GM19328 (cell line): Measurements from ENCODE around the gene PRPF31.
"Not testable (repeated sequence)": the region's sequence is repeated elsewhere in the genome, so short reads cannot be mapped to it uniquely, and the experiment has no call there.

Source experiments
- ATAC-seq: cut with Tn5 transposase; IDR thresholded peaks from one replicate; pipeline ENCODE4 v1.9.1; 2021; ENCODE audit warnings: mild to moderate bottlenecking, moderate library complexity; ENCODE audit not compliant: unreplicated experiment

The PRPF31 gene

GRCh38 chr19:54115109-54116063, at the start of gene PRPF31, which contains the start of gene TFPT:
Gene PRPF31, plus strand, starts transcription at chr19:54115754. Its CDS starts 2,525 bp downstream, at chr19:54118279.
Gene TFPT, minus strand, starts transcription at chr19:54115657. Its CDS starts 388 bp downstream, at chr19:54115269.
- ATAC-seq: peak; percentile 76

- ATAC-seq: no peak
Measured at GRCh38 chr19:54069470-54069869, 46.1 kb upstream of the PRPF31 start.

- ATAC-seq: no peak
Measured at GRCh38 chr19:54073829-54074228, 41.7 kb upstream of the PRPF31 start.

GRCh38 chr19:54074851-54075250, 40.7 kb upstream of the PRPF31 start:
- ATAC-seq: no peak

- ATAC-seq: no peak
Measured at GRCh38 chr19:54077334-54077733, 38.2 kb upstream of the PRPF31 start.

- no peak for ATAC-seq
Measured at GRCh38 chr19:54081032-54081431, 34.5 kb upstream of the PRPF31 start, which contains the start of gene TARM1. Gene TARM1, minus strand, starts transcription at chr19:54081365. Its CDS starts 25 bp downstream, at chr19:54081340.

- no peak for ATAC-seq
Measured at GRCh38 chr19:54084410-54084809, 31.1 kb upstream of the PRPF31 start.

- no peak for ATAC-seq
Measured at GRCh38 chr19:54094426-54095000, 21.0 kb upstream of the PRPF31 start.

- no peak for ATAC-seq
Measured at GRCh38 chr19:54095136-54095858, 20.3 kb upstream of the PRPF31 start.

- ATAC-seq: not testable (repeated sequence)
Measured at GRCh38 chr19:54095859-54096616, 19.5 kb upstream of the PRPF31 start.

- ATAC-seq: no peak
Measured at GRCh38 chr19:54096617-54097106, 18.9 kb upstream of the PRPF31 start.

GRCh38 chr19:54099190-54099902, 16.2 kb upstream of the PRPF31 start:
- ATAC-seq: no peak

- not testable (repeated sequence) for ATAC-seq
Measured at GRCh38 chr19:54099903-54100255, 15.7 kb upstream of the PRPF31 start.

- ATAC-seq: no peak
Measured at GRCh38 chr19:54100561-54100960, 15.0 kb upstream of the PRPF31 start, which contains the start of gene OSCAR. Gene OSCAR, minus strand, starts transcription at chr19:54100803. Its CDS starts 11 bp downstream, at chr19:54100792.

GRCh38 chr19:54102421-54103169, 13.0 kb upstream of the PRPF31 start, which contains the start of gene NDUFA3:
Gene NDUFA3, plus strand, starts transcription at chr19:54102855. Its CDS starts 24 bp downstream, at chr19:54102879.
- peak; percentile 97 for ATAC-seq

GRCh38 chr19:54104998-54105715, 10.4 kb upstream of the PRPF31 start:
- ATAC-seq: no peak

- no peak for ATAC-seq
Measured at GRCh38 chr19:54105796-54106195, 9.8 kb upstream of the PRPF31 start.

GRCh38 chr19:54106716-54107115, 8.8 kb upstream of the PRPF31 start:
- ATAC-seq: no peak
